Raji (cell line): ENCODE results near the gene NXN.

Experiments
- POLR2A ChIP-seq: IDR thresholded peaks from 2 replicates; pipeline ENCODE4 v1.6.1; 2011; ENCODE audit warnings: low read depth, low read length, control low read depth; ENCODE audit not compliant: insufficient read depth

The NXN gene

DNA sequence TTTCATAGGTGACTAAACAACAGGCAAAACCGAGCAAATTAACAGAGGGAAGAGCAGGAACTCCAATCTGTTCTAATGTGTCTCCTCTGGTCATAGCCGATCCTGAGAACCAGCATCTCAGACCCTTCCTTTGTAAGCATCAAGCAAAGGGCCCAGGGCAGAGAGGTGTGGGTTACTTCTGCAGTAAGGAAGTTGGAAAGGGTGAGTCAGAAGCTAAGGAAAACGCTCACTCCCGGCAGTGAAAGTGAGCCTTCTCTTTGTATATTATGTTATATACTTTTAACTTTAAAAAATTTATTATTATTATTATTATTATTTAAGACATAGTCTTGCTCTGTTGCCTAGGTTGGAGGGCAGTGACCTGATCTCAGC lies 119.8 kb downstream of the NXN start:
- TF ChIP-seq POLR2A, result no peak

GRCh38 chr17:859061-859823 lies 120.3 kb downstream of the NXN start:
- TF ChIP-seq POLR2A, result no peak

DNA sequence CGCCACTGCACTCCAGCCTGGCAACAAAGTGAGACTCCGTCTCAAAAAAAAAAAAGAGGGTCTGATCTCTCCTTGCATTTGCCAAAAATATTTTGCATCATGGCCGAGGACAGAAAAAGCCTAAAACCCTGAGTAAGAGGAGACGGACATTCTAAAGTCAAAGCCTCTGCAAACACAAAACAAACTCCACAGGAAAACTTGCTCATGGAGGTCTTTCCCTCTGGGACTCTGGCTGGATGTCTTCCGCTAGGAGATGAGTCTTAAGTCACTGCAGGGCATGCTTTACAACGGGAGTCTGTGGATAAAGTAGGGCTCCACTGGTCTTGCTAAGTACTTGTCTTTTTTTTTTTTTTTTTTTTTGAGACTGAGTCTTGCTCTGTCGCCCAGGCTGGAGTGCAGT lies 123.4 kb downstream of the NXN start:
- TF ChIP-seq POLR2A, result no peak

GRCh38 chr17:855569-855968 lies 124.0 kb downstream of the NXN start:
- no peak for TF ChIP-seq POLR2A

DNA sequence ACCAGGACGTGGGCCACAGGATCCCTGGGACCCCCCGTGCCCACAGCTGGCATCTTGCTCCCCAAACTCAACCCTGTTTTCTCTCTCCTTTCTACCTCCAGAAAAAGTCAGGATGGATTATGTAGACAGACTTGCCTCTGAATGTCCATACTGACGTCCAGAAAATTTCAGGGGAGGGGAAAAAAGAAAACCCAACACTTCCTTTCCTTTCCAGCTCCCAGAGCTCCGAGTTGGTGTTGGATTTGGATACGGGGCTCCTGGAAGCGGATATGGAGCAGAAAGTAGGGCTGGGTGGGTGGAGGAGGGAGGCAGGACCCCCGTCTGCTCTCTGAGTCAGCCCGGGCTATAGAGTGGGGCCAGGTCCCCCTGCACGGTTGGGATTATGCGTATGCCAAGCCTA lies 127.2 kb downstream of the NXN start:
- no peak for TF ChIP-seq POLR2A

DNA sequence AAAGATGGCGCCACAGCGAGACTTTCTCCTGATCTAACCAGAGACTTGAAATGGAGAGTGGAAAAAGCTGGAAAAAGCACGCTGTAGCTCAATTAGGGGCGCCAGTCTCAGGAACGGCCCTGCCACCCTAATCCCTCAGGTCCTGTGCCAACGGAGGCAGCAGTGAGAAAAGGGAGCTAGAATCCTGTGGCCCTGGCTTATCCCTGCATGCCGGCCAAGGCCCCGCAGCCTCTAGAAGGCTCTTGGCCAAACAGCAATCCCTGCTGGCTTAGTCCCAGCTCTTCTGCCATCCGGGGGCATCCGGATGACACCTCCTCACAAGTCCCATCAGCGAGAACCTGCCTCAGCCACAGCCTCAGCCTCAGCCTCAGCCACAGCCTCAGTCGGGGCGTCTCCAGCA lies 127.7 kb downstream of the NXN start:
- no peak for TF ChIP-seq POLR2A

DNA sequence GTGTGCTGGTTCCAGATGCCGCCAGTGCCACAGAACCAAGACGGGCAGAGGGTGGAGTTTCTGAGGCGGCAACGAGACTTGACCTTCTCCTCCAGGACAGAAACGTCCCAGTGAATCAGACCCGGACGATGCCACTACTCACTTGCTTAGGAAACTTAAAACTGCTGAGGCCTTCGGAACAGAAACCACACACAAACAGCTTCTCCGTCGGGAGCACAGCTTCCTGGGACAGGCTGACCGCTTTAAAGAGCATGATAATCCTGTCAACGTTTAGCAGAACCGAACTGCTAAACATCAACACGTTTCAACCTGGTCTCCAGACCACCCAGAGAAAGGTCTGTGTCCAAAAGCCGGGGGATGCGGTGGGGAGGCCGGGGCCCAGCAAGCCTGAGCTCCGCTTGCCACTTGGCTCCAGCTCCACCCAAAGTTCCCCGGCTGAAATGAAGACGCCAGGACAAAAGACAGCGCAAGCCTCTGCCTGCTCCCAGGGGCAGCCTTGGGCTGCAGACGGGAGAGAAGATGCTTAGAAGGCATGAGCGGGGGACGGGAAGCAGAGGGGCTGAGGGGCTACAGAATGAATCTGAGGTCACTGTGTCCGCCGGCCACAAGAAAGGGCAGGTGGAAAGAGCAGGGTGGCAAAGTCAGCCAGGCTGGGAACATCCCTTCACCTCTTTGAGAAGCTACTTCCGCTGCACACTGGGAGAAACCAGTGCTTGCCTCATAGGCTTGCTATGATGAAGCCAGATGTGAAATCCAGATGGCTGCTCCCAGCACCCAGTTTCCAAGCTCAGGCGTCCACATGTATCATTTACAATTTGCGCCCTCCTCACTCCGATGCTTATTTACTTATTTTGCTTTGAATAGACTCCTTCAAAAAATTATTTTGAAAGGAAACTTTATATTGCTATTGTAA lies 128.5 kb downstream of the NXN start:
- TF ChIP-seq POLR2A, result no peak

GRCh38 chr17:850086-850850 lies 129.3 kb downstream of the NXN start:
- TF ChIP-seq POLR2A, result no peak

GRCh38 chr17:848402-848801 lies 131.2 kb downstream of the NXN start:
- TF ChIP-seq POLR2A, result no peak

DNA sequence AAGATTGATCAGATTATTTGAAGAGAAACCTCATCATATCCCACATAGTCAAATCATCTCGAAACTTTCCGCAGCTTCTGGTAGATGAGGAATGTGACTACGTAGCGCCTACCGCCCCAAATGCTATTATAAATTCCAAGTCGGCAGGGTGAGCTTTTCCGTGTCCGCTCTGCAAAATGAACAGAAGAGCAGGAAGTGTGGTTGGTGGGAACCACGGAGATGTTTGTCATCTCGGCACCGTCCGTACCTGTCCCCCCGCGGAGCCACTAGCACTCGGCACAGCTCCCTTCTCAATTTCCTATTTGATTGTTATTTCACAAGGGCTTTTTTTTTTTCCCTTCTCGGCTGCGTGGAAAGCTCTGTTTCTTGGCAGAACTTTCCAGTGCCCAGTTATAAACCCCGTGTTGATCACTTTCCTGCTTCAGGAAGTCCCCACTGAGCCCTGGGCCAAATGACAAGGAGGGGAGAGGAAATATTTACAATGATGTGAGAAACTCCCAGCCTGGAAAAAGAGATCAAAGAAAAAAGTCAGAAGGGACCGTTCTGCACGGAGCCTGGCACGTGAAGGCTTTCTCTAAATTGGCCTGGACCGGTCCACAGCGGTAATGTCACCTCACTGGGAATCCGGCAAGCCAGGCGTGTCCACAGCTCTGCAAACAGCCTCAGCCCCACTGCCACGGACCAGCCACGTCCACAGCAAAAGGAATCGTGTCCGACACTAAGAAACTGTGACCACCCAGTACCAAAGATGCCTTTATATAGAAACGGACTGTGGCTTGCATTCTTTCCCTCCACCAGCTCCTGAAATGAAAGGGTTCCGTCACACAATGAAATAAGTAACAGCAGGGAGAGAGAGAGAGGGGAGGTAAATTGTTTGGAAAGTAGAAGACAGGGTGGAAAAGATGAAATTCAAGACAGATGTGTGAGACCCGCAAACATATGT lies 132.4 kb downstream of the NXN start:
- TF ChIP-seq POLR2A, result no peak

GRCh38 chr17:841313-841712 lies 138.3 kb downstream of the NXN start:
- TF ChIP-seq POLR2A, result no peak

GRCh38 chr17:838486-838885 lies 141.1 kb downstream of the NXN start:
- TF ChIP-seq POLR2A, result no peak

DNA sequence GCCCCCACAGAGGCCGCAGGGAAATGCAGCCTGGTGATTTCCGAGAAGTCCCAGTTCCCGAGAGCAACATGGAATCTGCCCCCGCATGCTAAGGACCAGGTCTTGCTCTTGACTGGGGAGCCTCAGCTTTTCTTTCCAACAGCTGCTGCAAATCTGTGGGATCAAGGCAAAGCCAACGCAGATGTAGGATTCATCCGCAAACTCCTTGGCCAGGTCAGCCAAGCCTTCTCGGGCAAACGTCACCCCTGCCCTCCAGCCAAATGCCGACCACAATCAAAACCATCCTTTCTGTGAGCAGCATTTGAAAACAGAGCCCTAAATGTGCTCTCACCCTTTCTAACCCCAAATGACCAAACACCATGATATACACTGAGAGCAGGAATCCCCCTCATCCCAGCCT lies 143.4 kb downstream of the NXN start:
- TF ChIP-seq POLR2A, result no peak

DNA sequence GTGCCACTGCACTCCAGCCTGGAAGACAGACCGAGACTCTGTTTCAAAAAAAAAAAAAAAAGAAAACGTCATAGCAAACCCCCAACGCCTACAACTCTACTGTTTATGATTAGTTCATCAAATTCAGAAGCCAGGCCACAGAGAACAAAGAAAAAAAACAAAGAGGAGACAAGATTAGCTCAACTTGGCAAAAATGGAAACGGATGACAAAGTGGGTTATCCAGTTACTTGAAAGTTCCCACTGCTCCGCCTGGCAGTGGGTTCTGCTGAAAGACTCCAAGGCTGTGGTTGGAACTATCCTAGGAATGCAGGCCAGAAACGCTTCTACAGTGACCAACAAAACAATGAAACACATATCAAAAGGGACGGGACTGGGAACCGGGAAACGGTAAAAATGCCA lies 144.3 kb downstream of the NXN start:
- no peak for TF ChIP-seq POLR2A

DNA sequence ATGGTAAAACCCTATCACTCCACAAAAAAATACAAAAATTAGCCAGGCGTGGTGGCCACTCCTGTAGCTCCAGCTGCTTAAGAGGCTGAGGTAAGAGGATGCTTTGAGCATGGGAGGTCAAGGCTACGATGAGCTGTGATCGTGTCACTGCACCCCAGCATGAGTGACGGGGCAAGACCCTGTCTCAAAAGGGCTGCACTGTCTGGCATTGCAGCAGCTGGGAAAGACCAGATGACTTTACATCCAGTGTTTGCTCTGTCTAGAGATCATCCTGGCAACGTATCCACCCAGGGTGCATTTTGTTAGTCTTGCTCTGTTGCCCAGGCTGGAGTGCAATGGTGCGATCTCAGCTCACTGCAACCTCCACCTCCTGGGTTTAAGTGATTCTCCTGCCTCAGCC lies 145.4 kb downstream of the NXN start:
- TF ChIP-seq POLR2A, result no peak

- TF ChIP-seq POLR2A, result no peak
These were observed 148.6 kb downstream of the NXN start for GRCh38 chr17:830950-831349.
